GM21737 (cell line): ENCODE data around the gene PTGIS.
"Not testable (repeated sequence)": the region's sequence is repeated elsewhere in the genome, so short reads cannot be mapped to it uniquely, and the experiment has no call there.

ENCODE experiments used
- ATAC-seq: cut with Tn5 transposase; IDR thresholded peaks from one replicate; pipeline ENCODE4 v1.9.1; 2021; ENCODE audit warnings: mild to moderate bottlenecking, moderate library complexity; ENCODE audit not compliant: unreplicated experiment

The PTGIS gene

GRCh38 chr20:49567421-49568277 lies at the start of gene PTGIS:
PTGIS (minus strand) TSS chr20:49568137; CDS start chr20:49568116, 21 bp downstream.
- ATAC-seq: no peak

- ATAC-seq: not testable (repeated sequence)
These were observed 49.5 kb upstream of the PTGIS start for GRCh38 chr20:49617394-49617793.

GRCh38 chr20:49616154-49617007 lies 48.4 kb upstream of the PTGIS start:
- no peak for ATAC-seq

- no peak for ATAC-seq
These were observed 47.6 kb upstream of the PTGIS start for GRCh38 chr20:49615401-49616153.

- ATAC-seq: not testable (repeated sequence)
These were observed 47.1 kb upstream of the PTGIS start for GRCh38 chr20:49615051-49615400.

GRCh38 chr20:49614338-49615050 lies 46.6 kb upstream of the PTGIS start:
- no peak for ATAC-seq

GRCh38 chr20:49612127-49612738 lies 44.3 kb upstream of the PTGIS start:
- ATAC-seq: no peak

- ATAC-seq: not testable (repeated sequence)
These were observed 43.7 kb upstream of the PTGIS start for GRCh38 chr20:49611539-49612126.

- peak; percentile 64 for ATAC-seq
These were observed 43.0 kb upstream of the PTGIS start for GRCh38 chr20:49610691-49611538.

GRCh38 chr20:49608752-49609670 lies 41.1 kb upstream of the PTGIS start:
- ATAC-seq: no peak

GRCh38 chr20:49607568-49607967 lies 39.6 kb upstream of the PTGIS start:
- no peak for ATAC-seq

- no peak for ATAC-seq
These were observed 35.3 kb upstream of the PTGIS start for GRCh38 chr20:49603209-49603627.

- ATAC-seq: no peak
These were observed 34.6 kb upstream of the PTGIS start for GRCh38 chr20:49602345-49603208.

- ATAC-seq: no peak
These were observed 33.4 kb upstream of the PTGIS start for GRCh38 chr20:49601153-49601924.

GRCh38 chr20:49599746-49600113 lies 31.8 kb upstream of the PTGIS start:
- ATAC-seq: no peak

- ATAC-seq: no peak
These were observed 30.0 kb upstream of the PTGIS start for GRCh38 chr20:49597825-49598395.
